ENCODE results near the gene SLC22A16. TPM values are rescaled to one million over a fixed set of nuclear protein-coding genes. Genes with fewer than 3 reads are reported as not detected.

The SLC22A16 gene
- total RNA-seq, 1 experiment from 2014 or later: not detected

- no peak overlapping the region for H3K27ac ChIP-seq (ENCODE audit: low read depth, low read length)
- no peaks in the 10 kb centered on the region for H3K9me2 ChIP-seq (ENCODE audit: insufficient read depth)
- H3K4me3 ChIP-seq (replicated peaks in 1 of 2; ENCODE audit: low read depth in 1 of 2, low read length in 2 of 2): no peak overlapping the region
- no peaks in the 10 kb centered on the region for H3K79me2 ChIP-seq (ENCODE audit: insufficient read depth, low read length)
- ATAC-seq: no peak
- no peaks in the 10 kb centered on the region for H3K36me3 ChIP-seq (ENCODE audit: control insufficient read depth in 1 of 2, insufficient read depth in 2 of 2, low read length in 2 of 2)
- no peaks in the 10 kb centered on the region for H4K20me1 ChIP-seq (ENCODE audit: insufficient read depth)
- H3K4me1 ChIP-seq (ENCODE audit: control insufficient read depth in 1 of 2, insufficient read depth in 2 of 2, low read length in 2 of 2): no peaks in the 10 kb centered on the region
- intact Hi-C loops (cut with micrococcal nuclease): no loop called here
- no peak overlapping the region for H3K4me2 ChIP-seq (ENCODE audit: low read length)
- H3K9ac ChIP-seq (ENCODE audit: low read length): no peak overlapping the region
- no peak for TF ChIP-seq YY1 (IDR thresholded peaks at IDR 0.05; ENCODE audit: extremely low read depth, insufficient replicate concordance, low read depth, low read length)
- TF ChIP-seq POLR2AphosphoS5 (IDR thresholded peaks at IDR 0.05; ENCODE audit: low read depth, low read length): no peak
- TF ChIP-seq, protein P1, sequence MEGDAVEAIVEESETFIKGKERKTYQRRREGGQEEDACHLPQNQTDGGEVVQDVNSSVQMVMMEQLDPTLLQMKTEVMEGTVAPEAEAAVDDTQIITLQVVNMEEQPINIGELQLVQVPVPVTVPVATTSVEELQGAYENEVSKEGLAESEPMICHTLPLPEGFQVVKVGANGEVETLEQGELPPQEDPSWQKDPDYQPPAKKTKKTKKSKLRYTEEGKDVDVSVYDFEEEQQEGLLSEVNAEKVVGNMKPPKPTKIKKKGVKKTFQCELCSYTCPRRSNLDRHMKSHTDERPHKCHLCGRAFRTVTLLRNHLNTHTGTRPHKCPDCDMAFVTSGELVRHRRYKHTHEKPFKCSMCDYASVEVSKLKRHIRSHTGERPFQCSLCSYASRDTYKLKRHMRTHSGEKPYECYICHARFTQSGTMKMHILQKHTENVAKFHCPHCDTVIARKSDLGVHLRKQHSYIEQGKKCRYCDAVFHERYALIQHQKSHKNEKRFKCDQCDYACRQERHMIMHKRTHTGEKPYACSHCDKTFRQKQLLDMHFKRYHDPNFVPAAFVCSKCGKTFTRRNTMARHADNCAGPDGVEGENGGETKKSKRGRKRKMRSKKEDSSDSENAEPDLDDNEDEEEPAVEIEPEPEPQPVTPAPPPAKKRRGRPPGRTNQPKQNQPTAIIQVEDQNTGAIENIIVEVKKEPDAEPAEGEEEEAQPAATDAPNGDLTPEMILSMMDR (IDR thresholded peaks at IDR 0.05 in 2 of 3, conservative IDR thresholded peaks at IDR 0.05 in 1 of 3; ENCODE audit: borderline replicate concordance in 1 of 3, insufficient read depth in 1 of 3, low read depth in 2 of 3, low read length in 2 of 3): no peak
- ChIA-PET POLR2A (no interaction called here), CTCF (no interaction called here), RAD21 (ENCODE audit: low non-redundant PET in 1 of 2, low total read pairs in 2 of 2, uncharacterized antibody in 2 of 2, unreplicated experiment in 2 of 2) (no interaction called here)
- BruUV-seq (replicated peaks): no TSS peak
- no peaks in the 10 kb centered on the region; the same call in 1 of the 2 replicates for H3K27me3 ChIP-seq (ENCODE audit: insufficient read depth, low read length)
- no peak for DNase-seq (ENCODE audit: low read depth, low spot score)
- no peaks in the 10 kb centered on the region for H3K9me3 ChIP-seq (ENCODE audit: control insufficient read depth in 1 of 2, insufficient read depth in 1 of 2, low read depth in 1 of 2, low read length in 2 of 2)
- no peak overlapping the region for H2AFZ ChIP-seq (ENCODE audit: low read depth, low read length, poor library complexity, severe bottlenecking)
Measured at GRCh38 chr6:110471726-110472365, 4.6 kb downstream of the SLC22A16 start.

GRCh38 chr6:110468731-110469130, 7.7 kb downstream of the SLC22A16 start:
- ChIA-PET CTCF (no interaction called here), POLR2A (no interaction called here), RAD21 (ENCODE audit: low non-redundant PET in 1 of 2, low total read pairs in 2 of 2, uncharacterized antibody in 2 of 2, unreplicated experiment in 2 of 2) (no interaction called here)
- Histone ChIP-seq H3K4me2 (ENCODE audit: low read length) (no peak overlapping the region), H3K4me1 (ENCODE audit: control insufficient read depth in 1 of 2, insufficient read depth in 2 of 2, low read length in 2 of 2) (no peaks in the 10 kb centered on the region), H3K9me2 (ENCODE audit: insufficient read depth) (no peaks in the 10 kb centered on the region), H3K27me3 (ENCODE audit: insufficient read depth, low read length) (no peaks in the 10 kb centered on the region; the same call in 1 of the 2 replicates), H3K9ac (ENCODE audit: low read length) (no peak overlapping the region), H3K9me3 (ENCODE audit: control insufficient read depth in 1 of 2, insufficient read depth in 1 of 2, low read depth in 1 of 2, low read length in 2 of 2) (no peaks in the 10 kb centered on the region), H3K27ac (ENCODE audit: low read depth, low read length) (no peak overlapping the region), H3K36me3 (ENCODE audit: control insufficient read depth in 1 of 2, insufficient read depth in 2 of 2, low read length in 2 of 2) (no peaks in the 10 kb centered on the region), H3K4me3 (replicated peaks in 1 of 2; ENCODE audit: low read depth in 1 of 2, low read length in 2 of 2) (no peak overlapping the region), H3K79me2 (ENCODE audit: insufficient read depth, low read length) (no peaks in the 10 kb centered on the region), H2AFZ (ENCODE audit: low read depth, low read length, poor library complexity, severe bottlenecking) (no peak overlapping the region), H4K20me1 (ENCODE audit: insufficient read depth) (no peaks in the 10 kb centered on the region)
- DNase-seq (ENCODE audit: low read depth, low spot score) (no peak), ATAC-seq (peak; percentile 57; the same call in 1 of the 2 replicates)
- TF ChIP-seq, protein P2, sequence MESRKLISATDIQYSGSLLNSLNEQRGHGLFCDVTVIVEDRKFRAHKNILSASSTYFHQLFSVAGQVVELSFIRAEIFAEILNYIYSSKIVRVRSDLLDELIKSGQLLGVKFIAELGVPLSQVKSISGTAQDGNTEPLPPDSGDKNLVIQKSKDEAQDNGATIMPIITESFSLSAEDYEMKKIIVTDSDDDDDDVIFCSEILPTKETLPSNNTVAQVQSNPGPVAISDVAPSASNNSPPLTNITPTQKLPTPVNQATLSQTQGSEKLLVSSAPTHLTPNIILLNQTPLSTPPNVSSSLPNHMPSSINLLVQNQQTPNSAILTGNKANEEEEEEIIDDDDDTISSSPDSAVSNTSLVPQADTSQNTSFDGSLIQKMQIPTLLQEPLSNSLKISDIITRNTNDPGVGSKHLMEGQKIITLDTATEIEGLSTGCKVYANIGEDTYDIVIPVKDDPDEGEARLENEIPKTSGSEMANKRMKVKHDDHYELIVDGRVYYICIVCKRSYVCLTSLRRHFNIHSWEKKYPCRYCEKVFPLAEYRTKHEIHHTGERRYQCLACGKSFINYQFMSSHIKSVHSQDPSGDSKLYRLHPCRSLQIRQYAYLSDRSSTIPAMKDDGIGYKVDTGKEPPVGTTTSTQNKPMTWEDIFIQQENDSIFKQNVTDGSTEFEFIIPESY (IDR thresholded peaks at IDR 0.05; ENCODE audit: extremely low read depth, insufficient replicate concordance, low read length): no peak
- TF ChIP-seq FOSL1 (IDR thresholded peaks at IDR 0.05; ENCODE audit: low read depth) (no peak), SIN3A (IDR thresholded peaks at IDR 0.05; ENCODE audit: low read depth) (no peak), CBX3 (IDR thresholded peaks at IDR 0.05; ENCODE audit: low read depth) (no peak)
- TF ChIP-seq, protein P1 (IDR thresholded peaks at IDR 0.05 in 2 of 3, conservative IDR thresholded peaks at IDR 0.05 in 1 of 3; ENCODE audit: borderline replicate concordance in 1 of 3, insufficient read depth in 1 of 3, low read depth in 2 of 3, low read length in 2 of 3): 0 out of 6 replicates have a peak, but pooled peaks of 1 of the 3 experiments have one; percentile 4
- intact Hi-C loops (cut with micrococcal nuclease): no loop called here
- BruUV-seq (replicated peaks): no TSS peak

All from HCT116 (cell line).